ENCODE measurements around the gene FOXP2.

DNA sequence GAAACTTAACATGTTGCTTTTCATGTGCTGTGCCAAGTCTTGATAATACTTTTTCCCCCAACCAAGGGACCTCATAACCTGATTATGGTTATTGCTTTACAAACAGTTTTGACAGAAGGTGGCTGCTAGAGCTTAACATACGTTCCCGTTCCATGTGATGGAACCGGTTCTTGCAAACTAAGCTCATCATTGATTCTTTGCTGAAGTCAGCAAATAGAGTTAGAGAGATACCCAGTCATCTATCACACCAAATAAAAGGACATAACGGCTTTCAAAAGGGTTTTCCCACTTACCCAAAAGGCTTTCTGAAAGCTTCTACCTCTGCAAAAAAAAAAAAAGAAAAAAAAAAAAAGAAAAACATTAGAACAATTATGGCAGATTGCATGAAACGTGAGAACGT lies 277.0 kb downstream of the FOXP2 start:
- TF ChIP-seq, protein P1, sequence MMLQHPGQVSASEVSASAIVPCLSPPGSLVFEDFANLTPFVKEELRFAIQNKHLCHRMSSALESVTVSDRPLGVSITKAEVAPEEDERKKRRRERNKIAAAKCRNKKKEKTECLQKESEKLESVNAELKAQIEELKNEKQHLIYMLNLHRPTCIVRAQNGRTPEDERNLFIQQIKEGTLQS (IDR thresholded peaks at IDR 0.05), result no peak
- TF ChIP-seq, protein P2, sequence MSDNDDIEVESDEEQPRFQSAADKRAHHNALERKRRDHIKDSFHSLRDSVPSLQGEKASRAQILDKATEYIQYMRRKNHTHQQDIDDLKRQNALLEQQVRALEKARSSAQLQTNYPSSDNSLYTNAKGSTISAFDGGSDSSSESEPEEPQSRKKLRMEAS (IDR thresholded peaks at IDR 0.05), result no peak
- TF ChIP-seq, protein P3, sequence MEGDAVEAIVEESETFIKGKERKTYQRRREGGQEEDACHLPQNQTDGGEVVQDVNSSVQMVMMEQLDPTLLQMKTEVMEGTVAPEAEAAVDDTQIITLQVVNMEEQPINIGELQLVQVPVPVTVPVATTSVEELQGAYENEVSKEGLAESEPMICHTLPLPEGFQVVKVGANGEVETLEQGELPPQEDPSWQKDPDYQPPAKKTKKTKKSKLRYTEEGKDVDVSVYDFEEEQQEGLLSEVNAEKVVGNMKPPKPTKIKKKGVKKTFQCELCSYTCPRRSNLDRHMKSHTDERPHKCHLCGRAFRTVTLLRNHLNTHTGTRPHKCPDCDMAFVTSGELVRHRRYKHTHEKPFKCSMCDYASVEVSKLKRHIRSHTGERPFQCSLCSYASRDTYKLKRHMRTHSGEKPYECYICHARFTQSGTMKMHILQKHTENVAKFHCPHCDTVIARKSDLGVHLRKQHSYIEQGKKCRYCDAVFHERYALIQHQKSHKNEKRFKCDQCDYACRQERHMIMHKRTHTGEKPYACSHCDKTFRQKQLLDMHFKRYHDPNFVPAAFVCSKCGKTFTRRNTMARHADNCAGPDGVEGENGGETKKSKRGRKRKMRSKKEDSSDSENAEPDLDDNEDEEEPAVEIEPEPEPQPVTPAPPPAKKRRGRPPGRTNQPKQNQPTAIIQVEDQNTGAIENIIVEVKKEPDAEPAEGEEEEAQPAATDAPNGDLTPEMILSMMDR (IDR thresholded peaks at IDR 0.05; ENCODE audit: low read depth, low read length, missing input control), result no peak
- TF ChIP-seq, protein P4, sequence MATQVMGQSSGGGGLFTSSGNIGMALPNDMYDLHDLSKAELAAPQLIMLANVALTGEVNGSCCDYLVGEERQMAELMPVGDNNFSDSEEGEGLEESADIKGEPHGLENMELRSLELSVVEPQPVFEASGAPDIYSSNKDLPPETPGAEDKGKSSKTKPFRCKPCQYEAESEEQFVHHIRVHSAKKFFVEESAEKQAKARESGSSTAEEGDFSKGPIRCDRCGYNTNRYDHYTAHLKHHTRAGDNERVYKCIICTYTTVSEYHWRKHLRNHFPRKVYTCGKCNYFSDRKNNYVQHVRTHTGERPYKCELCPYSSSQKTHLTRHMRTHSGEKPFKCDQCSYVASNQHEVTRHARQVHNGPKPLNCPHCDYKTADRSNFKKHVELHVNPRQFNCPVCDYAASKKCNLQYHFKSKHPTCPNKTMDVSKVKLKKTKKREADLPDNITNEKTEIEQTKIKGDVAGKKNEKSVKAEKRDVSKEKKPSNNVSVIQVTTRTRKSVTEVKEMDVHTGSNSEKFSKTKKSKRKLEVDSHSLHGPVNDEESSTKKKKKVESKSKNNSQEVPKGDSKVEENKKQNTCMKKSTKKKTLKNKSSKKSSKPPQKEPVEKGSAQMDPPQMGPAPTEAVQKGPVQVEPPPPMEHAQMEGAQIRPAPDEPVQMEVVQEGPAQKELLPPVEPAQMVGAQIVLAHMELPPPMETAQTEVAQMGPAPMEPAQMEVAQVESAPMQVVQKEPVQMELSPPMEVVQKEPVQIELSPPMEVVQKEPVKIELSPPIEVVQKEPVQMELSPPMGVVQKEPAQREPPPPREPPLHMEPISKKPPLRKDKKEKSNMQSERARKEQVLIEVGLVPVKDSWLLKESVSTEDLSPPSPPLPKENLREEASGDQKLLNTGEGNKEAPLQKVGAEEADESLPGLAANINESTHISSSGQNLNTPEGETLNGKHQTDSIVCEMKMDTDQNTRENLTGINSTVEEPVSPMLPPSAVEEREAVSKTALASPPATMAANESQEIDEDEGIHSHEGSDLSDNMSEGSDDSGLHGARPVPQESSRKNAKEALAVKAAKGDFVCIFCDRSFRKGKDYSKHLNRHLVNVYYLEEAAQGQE (IDR thresholded peaks at IDR 0.05), result no peak
- TF ChIP-seq GABPA (IDR thresholded peaks at IDR 0.05 in 1 of 2, conservative IDR thresholded peaks at IDR 0.05 in 1 of 2) (no peak), TAF1 (conservative IDR thresholded peaks at IDR 0.05) (no peak)
